H9 (cell line): Measurements from ENCODE around the gene PCDH9. TPM values are rescaled to one million over a fixed set of nuclear protein-coding genes. Genes with fewer than 3 reads are reported as not detected.

Experiments
- DNase-seq: peaks from one replicate; pipeline ENCODE4 v3.0.0-alpha.2; 2017
- H2AFZ ChIP-seq: one replicate; pipeline ENCODE4 v1.6.1; 2013; ENCODE audit warnings: mild to moderate bottlenecking, low read length, control low read depth, moderate library complexity
- H2AK5ac ChIP-seq: 2 replicates; pipeline ENCODE4 v1.6.1; 2013; ENCODE audit warnings: low read length, control low read depth, mixed read lengths; ENCODE audit not compliant: insufficient read length
- H2BK120ac ChIP-seq: one replicate; pipeline ENCODE4 v1.6.1; 2013; ENCODE audit warnings: low read depth, mild to moderate bottlenecking, low read length, control low read depth, inconsistent platforms; ENCODE audit not compliant: poor library complexity, severe bottlenecking
- H2BK12ac ChIP-seq: 2 replicates; pipeline ENCODE4 v1.6.1; 2013; ENCODE audit warnings: low read length, control low read depth, mixed read lengths, low read depth; ENCODE audit not compliant: insufficient read length
- H2BK15ac ChIP-seq: 2 replicates; pipeline ENCODE4 v1.6.1; 2013; ENCODE audit warnings: low read depth, low read length, control low read depth
- H2BK20ac ChIP-seq: one replicate; pipeline ENCODE4 v1.6.1; 2013; ENCODE audit warnings: low read depth, mild to moderate bottlenecking, low read length, control low read depth, inconsistent platforms; ENCODE audit not compliant: poor library complexity, severe bottlenecking
- H2BK5ac ChIP-seq: 2 replicates; pipeline ENCODE4 v1.6.1; 2013; ENCODE audit warnings: low read length, control low read depth, mixed read lengths; ENCODE audit not compliant: insufficient read length
- H3K14ac ChIP-seq: 2 replicates; pipeline ENCODE4 v1.6.1; 2013; ENCODE audit warnings: low read length, control low read depth; ENCODE audit not compliant: insufficient read depth
- H3K18ac ChIP-seq: 2 replicates; pipeline ENCODE4 v1.6.1; 2013; ENCODE audit warnings: low read depth, mild to moderate bottlenecking, mixed read lengths, low read length, control low read depth; ENCODE audit not compliant: insufficient read length
- H3K23ac ChIP-seq: 2 replicates; pipeline ENCODE4 v1.6.1; 2013; ENCODE audit warnings: low read length, control low read depth, mixed read lengths, low read depth; ENCODE audit not compliant: insufficient read length
- H3K23me2 ChIP-seq: 2 replicates; pipeline ENCODE4 v1.6.1; 2013; ENCODE audit warnings: low read depth, mild to moderate bottlenecking, mixed read lengths, low read length, control low read depth; ENCODE audit not compliant: insufficient read length, poor library complexity, severe bottlenecking
- H3K27ac ChIP-seq: 2 replicates; pipeline ENCODE4 v1.5.1; 2013; ENCODE audit warnings: low read length, control low read depth, mixed read lengths, low read depth; ENCODE audit not compliant: insufficient read length
- H3K27me3 ChIP-seq: 2 replicates; pipeline ENCODE4 v1.6.1; 2013; ENCODE audit warnings: low read length, control low read depth, inconsistent platforms; ENCODE audit not compliant: insufficient read depth
- H3K4ac ChIP-seq: 2 replicates; pipeline ENCODE4 v1.6.1; 2013; ENCODE audit warnings: low read depth, mild to moderate bottlenecking, control low read depth, inconsistent platforms, low read length, moderate library complexity
- H3K4me1 ChIP-seq: 2 replicates; pipeline ENCODE4 v1.6.1; 2013; ENCODE audit warnings: low read length, control low read depth, inconsistent platforms; ENCODE audit not compliant: insufficient read depth
- H3K4me2 ChIP-seq: 2 replicates; pipeline ENCODE4 v1.6.1; 2013; ENCODE audit warnings: low read length, control low read depth, mixed read lengths; ENCODE audit not compliant: insufficient read length, insufficient read depth
- H3K56ac ChIP-seq: 2 replicates; pipeline ENCODE4 v1.6.1; 2013; ENCODE audit warnings: low read depth, mild to moderate bottlenecking, mixed read lengths, low read length, control low read depth; ENCODE audit not compliant: insufficient read length
- H3K79me1 ChIP-seq: 2 replicates; pipeline ENCODE4 v1.6.1; 2013; ENCODE audit warnings: low read depth, mild to moderate bottlenecking, moderate library complexity, low read length, control low read depth, inconsistent platforms; ENCODE audit not compliant: insufficient read depth, poor library complexity, severe bottlenecking
- H3K79me2 ChIP-seq: 2 replicates; pipeline ENCODE4 v1.6.1; 2013; ENCODE audit warnings: low read length, control low read depth, inconsistent platforms; ENCODE audit not compliant: insufficient read depth
- H3K9ac ChIP-seq: 2 replicates; pipeline ENCODE4 v1.6.1; 2013; ENCODE audit warnings: low read length, control low read depth, mixed read lengths; ENCODE audit not compliant: insufficient read length; ENCODE audit errors: extremely low read depth
- H3K9me3 ChIP-seq: one replicate; pipeline ENCODE4 v1.6.1; 2013; ENCODE audit warnings: low read depth, low read length, inconsistent platforms; ENCODE audit not compliant: control insufficient read depth
- H3T11ph ChIP-seq: one replicate; pipeline ENCODE4 v1.6.1; 2013; ENCODE audit warnings: mild to moderate bottlenecking, low read length, control low read depth, inconsistent platforms
- H4K20me1 ChIP-seq: one replicate; pipeline ENCODE4 v1.6.1; 2013; ENCODE audit not compliant: control insufficient read depth, insufficient read length, insufficient read depth
- H4K5ac ChIP-seq: 2 replicates; pipeline ENCODE4 v1.6.1; 2013; ENCODE audit warnings: low read depth, mild to moderate bottlenecking, mixed read lengths, low read length, control low read depth; ENCODE audit not compliant: insufficient read length
- H4K8ac ChIP-seq: replicated peaks from 2 replicates; pipeline ENCODE4 v1.6.1; 2013; ENCODE audit warnings: low read length, control low read depth, mixed read lengths, low read depth; ENCODE audit not compliant: insufficient read length
- H4K91ac ChIP-seq: 2 replicates; pipeline ENCODE4 v1.6.1; 2013; ENCODE audit warnings: low read depth, mild to moderate bottlenecking, moderate library complexity, mixed read lengths, low read length, control low read depth; ENCODE audit not compliant: insufficient read length
- H3K27ac Mint-ChIP-seq, 3 experiments: 2 replicates in 2 of 3; 3 replicates in 1 of 3; pipeline ENCODE4 v1.8.0; 2020 to 2021; ENCODE audit warnings: mixed read lengths in 3 of 3, mild to moderate bottlenecking in 1 of 3, moderate library complexity in 1 of 3
- H3K27me3 Mint-ChIP-seq: 2 replicates; pipeline ENCODE4 v1.8.0; 2021; ENCODE audit warnings: low read depth, mild to moderate bottlenecking, moderate library complexity, mixed read lengths
- H3K36me3 Mint-ChIP-seq, 3 experiments: 2 replicates in 2 of 3; 3 replicates in 1 of 3; pipeline ENCODE4 v1.8.0; 2020 to 2021; ENCODE audit warnings: low read depth in 3 of 3, mixed read lengths in 3 of 3; ENCODE audit not compliant: insufficient read depth in 1 of 3
- H3K4me1 Mint-ChIP-seq, 2 experiments: 2 replicates each; pipeline ENCODE4 v1.8.0; 2020; ENCODE audit warnings: mixed read lengths in 2 of 2
- H3K4me3 Mint-ChIP-seq, 2 experiments: 2 replicates in 1 of 2; 3 replicates in 1 of 2; pipeline ENCODE4 v1.8.0; 2020 to 2021; ENCODE audit warnings: mild to moderate bottlenecking in 2 of 2, mixed read lengths in 2 of 2, moderate library complexity in 1 of 2
- H3K9me3 Mint-ChIP-seq, 2 experiments: 2 replicates in 1 of 2; 3 replicates in 1 of 2; pipeline ENCODE4 v1.8.0; 2020; ENCODE audit warnings: mild to moderate bottlenecking in 2 of 2, mixed read lengths in 2 of 2, moderate library complexity in 1 of 2
- CTCF ChIP-seq: fragments of 200-600 bp; sonication (generic); conservative IDR thresholded peaks from 3 replicates; pipeline ENCODE4 v1.8.0; 2021; ENCODE audit warnings: antibody characterized with exemption, mild to moderate bottlenecking
- total RNA-seq: library from RNA; stranded (reverse); gene quantifications from 2 replicates; pipeline ENCODE4 v1.2.1, GENCODE V29; 2021

PCDH9 gene
- total RNA-seq, 1 experiment from 2014 or later = 0.11 TPM

- Histone ChIP-seq H2BK15ac (no peak overlapping the region), H3K4ac (no peak overlapping the region), H3K9me3 (no peaks in the 10 kb centered on the region), H4K91ac (no peak overlapping the region), H3K23ac (no peak overlapping the region), H2BK120ac (no peak overlapping the region), H4K5ac (no peak overlapping the region), H3K79me1 (no peaks in the 10 kb centered on the region), H3K23me2 (no peaks in the 10 kb centered on the region), H3K14ac (no peak overlapping the region), H2BK12ac (no peak overlapping the region), H2AK5ac (no peak overlapping the region), H2BK20ac (no peak overlapping the region), H3K27me3 (no peaks in the 10 kb centered on the region), H3K9ac (no peak overlapping the region), H3K79me2 (no peaks in the 10 kb centered on the region), H3K18ac (no peak overlapping the region), H3T11ph (no peak overlapping the region), H3K56ac (no peak overlapping the region), H2BK5ac (no peak overlapping the region), H4K8ac (no peak overlapping the region), H3K4me2 (no peak overlapping the region), H3K27ac (no peak overlapping the region), H4K20me1 (no peaks in the 10 kb centered on the region), H2AFZ (no peak overlapping the region), H3K4me1 (no peaks in the 10 kb centered on the region)
- no peaks in the 10 kb centered on the region for H3K27me3 Mint-ChIP-seq
- no peak for TF ChIP-seq CTCF
- no peak overlapping the region for H3K27ac Mint-ChIP-seq
- no peak overlapping the region for H3K4me3 Mint-ChIP-seq
- no peaks in the 10 kb centered on the region for H3K36me3 Mint-ChIP-seq
- no peaks in the 10 kb centered on the region for H3K9me3 Mint-ChIP-seq
- DNase-seq = no peak
- no peaks in the 10 kb centered on the region for H3K4me1 Mint-ChIP-seq
Observed at GRCh38 chr13:66984241-66984640, 245.9 kb downstream of the PCDH9 start.
